ENCODE results near the gene CYP4F8. TPM values are rescaled to one million over a fixed set of nuclear protein-coding genes. Genes with fewer than 3 reads are reported as not detected.

The CYP4F8 gene
- total RNA-seq, 2 experiments from 2014 or later, result not detected

DNA sequence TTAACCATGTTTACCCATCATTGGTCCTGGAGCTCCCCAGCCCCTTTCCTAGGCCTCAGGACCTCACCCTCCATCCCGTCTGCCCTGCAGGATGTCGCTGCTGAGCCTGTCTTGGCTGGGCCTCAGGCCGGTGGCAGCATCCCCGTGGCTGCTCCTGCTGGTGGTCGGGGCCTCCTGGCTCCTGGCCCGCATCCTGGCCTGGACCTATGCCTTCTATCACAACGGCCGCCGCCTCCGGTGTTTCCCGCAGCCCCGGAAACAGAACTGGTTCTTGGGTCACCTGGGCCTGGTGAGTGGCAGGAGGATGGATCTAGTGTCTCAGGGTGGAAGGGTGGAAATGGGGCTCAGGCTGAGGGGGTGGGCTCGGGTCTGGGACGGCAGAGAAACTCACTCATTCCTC lies 508 bp downstream of the CYP4F8 start:
- intact Hi-C loops (cut with micrococcal nuclease; ENCODE audit: unreplicated experiment), result no loop called here
- ChIA-PET CTCF (ENCODE audit: unreplicated experiment) (no interaction called here), POLR2A (no interaction called here)
- Histone ChIP-seq H3K4me2 (ENCODE audit: low read length) (no peak overlapping the region), H3K27ac (ENCODE audit: low read depth, low read length, poor library complexity, severe bottlenecking) (no peak overlapping the region), H3K9me3 (ENCODE audit: low read length) (no peaks in the 10 kb centered on the region), H4K20me1 (ENCODE audit: insufficient read depth, low read length) (no peaks in the 10 kb centered on the region), H3K36me3 (ENCODE audit: insufficient read depth, low read length) (no peaks in the 10 kb centered on the region), H3K9me2 (ENCODE audit: insufficient read depth, low read length) (no peaks in the 10 kb centered on the region), H3K4me3 (ENCODE audit: low read depth, low read length, poor library complexity, severe bottlenecking) (no peak overlapping the region), H2AFZ (ENCODE audit: low read length) (no peak overlapping the region), H3K4me1 (ENCODE audit: insufficient read depth, low read length, poor library complexity, severe bottlenecking) (no peaks in the 10 kb centered on the region), H3K79me2 (ENCODE audit: insufficient read depth, low read depth, low read length) (no peaks in the 10 kb centered on the region)
- DNase-seq (ENCODE audit: low spot score), result no peak
- no TSS peak for BruUV-seq (replicated peaks)
- TF ChIP-seq CTCF (conservative IDR thresholded peaks at IDR 0.05; ENCODE audit: low read length) (no peak), EZH2phosphoT487 (IDR thresholded peaks at IDR 0.05; ENCODE audit: borderline replicate concordance, low read depth, low read length) (no peak)

GRCh38 chr19:15616183-15616582 lies 1.2 kb downstream of the CYP4F8 start:
- ChIA-PET CTCF (ENCODE audit: unreplicated experiment) (no interaction called here), POLR2A (no interaction called here)
- TF ChIP-seq CTCF (conservative IDR thresholded peaks at IDR 0.05; ENCODE audit: low read length), result no peak
- TF ChIP-seq EZH2phosphoT487 (IDR thresholded peaks at IDR 0.05; ENCODE audit: borderline replicate concordance, low read depth, low read length), result no peak
- Histone ChIP-seq H3K27ac (ENCODE audit: low read depth, low read length, poor library complexity, severe bottlenecking) (no peak overlapping the region), H4K20me1 (ENCODE audit: insufficient read depth, low read length) (no peaks in the 10 kb centered on the region), H3K36me3 (ENCODE audit: insufficient read depth, low read length) (no peaks in the 10 kb centered on the region), H3K9me3 (ENCODE audit: low read length) (no peaks in the 10 kb centered on the region), H3K4me3 (ENCODE audit: low read depth, low read length, poor library complexity, severe bottlenecking) (no peak overlapping the region), H3K79me2 (ENCODE audit: insufficient read depth, low read depth, low read length) (no peaks in the 10 kb centered on the region), H3K9me2 (ENCODE audit: insufficient read depth, low read length) (no peaks in the 10 kb centered on the region), H3K4me2 (ENCODE audit: low read length) (no peak overlapping the region), H3K4me1 (ENCODE audit: insufficient read depth, low read length, poor library complexity, severe bottlenecking) (no peaks in the 10 kb centered on the region), H2AFZ (ENCODE audit: low read length) (no peak overlapping the region)
- DNase-seq (ENCODE audit: low spot score), result no peak
- BruUV-seq (replicated peaks), result no TSS peak
- intact Hi-C loops (cut with micrococcal nuclease; ENCODE audit: unreplicated experiment), result no loop called here

GRCh38 chr19:15616627-15617270 lies 1.7 kb downstream of the CYP4F8 start:
- Histone ChIP-seq H3K4me3 (ENCODE audit: low read depth, low read length, poor library complexity, severe bottlenecking) (no peak overlapping the region), H2AFZ (ENCODE audit: low read length) (no peak overlapping the region), H3K27ac (ENCODE audit: low read depth, low read length, poor library complexity, severe bottlenecking) (no peak overlapping the region), H4K20me1 (ENCODE audit: insufficient read depth, low read length) (no peaks in the 10 kb centered on the region), H3K4me1 (ENCODE audit: insufficient read depth, low read length, poor library complexity, severe bottlenecking) (no peaks in the 10 kb centered on the region), H3K4me2 (ENCODE audit: low read length) (no peak overlapping the region), H3K36me3 (ENCODE audit: insufficient read depth, low read length) (no peaks in the 10 kb centered on the region), H3K9me3 (ENCODE audit: low read length) (no peaks in the 10 kb centered on the region), H3K79me2 (ENCODE audit: insufficient read depth, low read depth, low read length) (no peaks in the 10 kb centered on the region), H3K9me2 (ENCODE audit: insufficient read depth, low read length) (no peaks in the 10 kb centered on the region)
- no peak for DNase-seq (ENCODE audit: low spot score)
- ChIA-PET CTCF (ENCODE audit: unreplicated experiment) (no interaction called here), POLR2A (no interaction called here)
- TF ChIP-seq CTCF (conservative IDR thresholded peaks at IDR 0.05; ENCODE audit: low read length) (no peak), EZH2phosphoT487 (IDR thresholded peaks at IDR 0.05; ENCODE audit: borderline replicate concordance, low read depth, low read length) (no peak)
- no TSS peak for BruUV-seq (replicated peaks)
- intact Hi-C loops (cut with micrococcal nuclease; ENCODE audit: unreplicated experiment), result no loop called here
